ENCODE measurements around the gene AP5Z1. TPM values are rescaled to one million over a fixed set of nuclear protein-coding genes. Genes with fewer than 3 reads are reported as not detected.

Gene AP5Z1
- total and polyA plus RNA-seq, 2 of the 4 experiments (the other 2 are of a cell fraction), result 9.7 to 38.7 TPM

DNA sequence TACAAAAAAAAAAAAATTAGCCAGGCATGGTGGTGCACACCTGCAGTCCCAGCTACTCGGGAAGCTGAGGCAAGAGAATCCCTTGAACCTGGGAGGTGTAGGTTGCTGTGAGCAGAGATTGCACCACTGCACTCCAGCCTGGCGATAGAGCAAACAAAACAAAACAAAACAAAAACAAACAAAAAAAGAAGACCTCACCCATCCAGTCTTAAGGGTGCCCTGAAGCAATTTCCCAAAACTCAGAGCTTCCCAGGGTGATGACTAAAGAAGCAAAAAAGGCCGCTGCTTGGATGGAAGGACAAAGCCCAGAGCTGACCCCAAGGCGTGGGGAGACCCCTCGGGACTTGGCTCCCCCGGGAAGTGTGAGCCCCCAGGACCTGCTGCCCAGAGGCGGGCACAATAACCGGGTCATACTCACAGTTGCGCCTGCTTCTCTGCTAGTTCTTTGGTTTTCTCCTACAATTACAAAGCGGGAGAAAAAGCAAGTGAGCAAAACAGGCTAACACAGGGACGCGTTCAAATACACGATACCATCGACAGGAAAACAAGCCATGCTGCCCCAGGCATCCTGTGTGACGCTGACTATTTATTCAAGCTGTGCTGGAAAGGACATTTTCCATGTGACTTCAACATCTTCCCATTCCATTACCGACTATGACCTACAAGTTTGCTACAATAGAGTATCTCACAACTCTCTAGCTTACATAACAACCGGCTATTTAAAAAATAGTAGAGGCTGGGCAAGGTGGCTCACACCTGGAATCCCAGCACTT, 56.5 kb downstream of the AP5Z1 start:
- H3K79me1 ChIP-seq (ENCODE audit: low read depth in 1 of 2, low read length in 2 of 2), result no peaks in the 10 kb centered on the region
- POLR2A ChIA-PET (ENCODE audit: unreplicated experiment), result no interaction called here

More for the DNA sequence above, 56.5 kb downstream of the AP5Z1 start:
- TF ChIP-seq MXI1 (IDR thresholded peaks at IDR 0.05; ENCODE audit: borderline replicate concordance, low read depth, low read length) (no peak), CHD1 (IDR thresholded peaks at IDR 0.05; ENCODE audit: low read depth, low read length) (no peak)
- intact Hi-C loops (cut with micrococcal nuclease), result loop anchor here (2.0 kb wide), 1 partner anchor 51 kb away; the partner anchor contains the start of gene RADIL
- BruUV-seq (replicated peaks), result no TSS peak
- 68% methylated on average over 6 of the region's 17 CpGs; no CpG with 5 or more reads in 1 of the 2 experiments for WGBS, 2 experiments (ENCODE audit: extremely low coverage in 2 of 2, insufficient read length in 1 of 2)
- H3K9me1 ChIP-seq (ENCODE audit: insufficient read depth, low read length), result no peaks in the 10 kb centered on the region
- in situ Hi-C loops (cut with MboI; ENCODE audit: low sequenced_read_pairs), result no loop called here
- no peak overlapping the region for H3K9ac ChIP-seq (ENCODE audit: low read depth, low read length)
- DNase-seq, result no peak
- H3K36me3 ChIP-seq (ENCODE audit: control insufficient read depth, insufficient read depth, low read length), result no peaks in the 10 kb centered on the region
- no peak overlapping the region for H4K8ac ChIP-seq (ENCODE audit: low read depth in 2 of 2, low read length in 2 of 2)
- no peak overlapping the region for H4K91ac ChIP-seq (ENCODE audit: insufficient read depth, low read depth, low read length)
- no peak overlapping the region for H2BK5ac ChIP-seq (ENCODE audit: low read depth, low read length, poor library complexity, severe bottlenecking)
- H3K4ac ChIP-seq (ENCODE audit: low read depth, low read length), result no peak overlapping the region
- no peak for ATAC-seq (ENCODE audit: low read depth)
- H3K4me3 ChIP-seq (ENCODE audit: insufficient read depth, low read depth, low read length), result no peak overlapping the region
- no peak overlapping the region for H2AK9ac ChIP-seq (replicated peaks; ENCODE audit: low read depth, low read length, poor library complexity)
- H3K56ac ChIP-seq (ENCODE audit: extremely low read depth, insufficient read depth, low read length), result no peak overlapping the region
- no peak overlapping the region for H3K4me2 ChIP-seq (ENCODE audit: low read depth, low read length)
- no peak overlapping the region for H2BK120ac ChIP-seq (ENCODE audit: low read depth, low read length)
- no peak overlapping the region for H3K27ac ChIP-seq (ENCODE audit: insufficient read depth, low read length)
- H2BK20ac ChIP-seq (ENCODE audit: low read depth, low read length), result no peak overlapping the region
- no peaks in the 10 kb centered on the region for H4K20me1 ChIP-seq (ENCODE audit: insufficient read depth, low read length)
- CTCF ChIA-PET, result interaction anchor here (0.7 to 2.0 kb wide), 2 partner anchors 254 to 802 kb away, joined by 3 to 14 read pairs; no protein-coding TSS in a partner anchor
- no peaks in the 10 kb centered on the region for H3K4me1 ChIP-seq (ENCODE audit: control insufficient read depth, insufficient read depth, low read length)
- H2AFZ ChIP-seq (replicated peaks; ENCODE audit: low read length, poor library complexity), result no peak overlapping the region
- no peak overlapping the region for H4K5ac ChIP-seq (ENCODE audit: low read depth, low read length)
- no peak overlapping the region for H2AK5ac ChIP-seq (ENCODE audit: low read depth, low read length)
- no peak overlapping the region for H2BK15ac ChIP-seq (ENCODE audit: low read depth, low read length)
- no peak overlapping the region for H3K18ac ChIP-seq (ENCODE audit: low read depth, low read length)
- H3K14ac ChIP-seq (replicated peaks; ENCODE audit: low read depth, low read length), result no peak overlapping the region
- H3K23ac ChIP-seq (ENCODE audit: low read depth, low read length), result no peak overlapping the region
- dilution Hi-C loops (cut with HindIII; ENCODE audit: low sequenced_read_pairs, unreplicated experiment), result no loop called here
- H3K9me3 ChIP-seq (ENCODE audit: control insufficient read depth, insufficient read depth, low read length), result no peaks in the 10 kb centered on the region
- H3K27me3 ChIP-seq (ENCODE audit: control insufficient read depth, insufficient read depth, low read length), result no peaks in the 10 kb centered on the region
